ENCODE results near the gene IQUB. TPM values are rescaled to one million over a fixed set of nuclear protein-coding genes. Genes with fewer than 3 reads are reported as not detected.

IQUB gene
- total RNA-seq, 1 experiment from 2014 or later: 0.77 TPM

DNA sequence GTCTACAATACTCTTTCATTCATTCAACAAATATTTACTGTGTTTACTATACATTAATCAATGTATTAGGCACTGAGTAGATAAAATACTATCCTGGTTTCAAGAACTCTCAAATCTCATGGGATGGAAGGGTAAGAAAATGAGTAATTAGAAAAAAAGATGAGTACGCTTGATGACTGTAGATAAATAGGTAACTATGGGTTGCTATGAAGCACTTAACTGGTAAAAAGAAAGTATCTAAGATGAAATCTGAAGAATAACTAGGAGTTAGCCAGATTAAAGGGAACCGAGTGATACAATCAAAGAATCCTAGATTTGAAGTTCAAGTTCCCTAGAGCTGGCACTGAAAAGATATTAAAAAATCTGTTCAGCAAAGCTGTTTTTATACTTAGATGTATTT, 62.1 kb downstream of the IQUB start (continued):
- TF ChIP-seq, protein P1, sequence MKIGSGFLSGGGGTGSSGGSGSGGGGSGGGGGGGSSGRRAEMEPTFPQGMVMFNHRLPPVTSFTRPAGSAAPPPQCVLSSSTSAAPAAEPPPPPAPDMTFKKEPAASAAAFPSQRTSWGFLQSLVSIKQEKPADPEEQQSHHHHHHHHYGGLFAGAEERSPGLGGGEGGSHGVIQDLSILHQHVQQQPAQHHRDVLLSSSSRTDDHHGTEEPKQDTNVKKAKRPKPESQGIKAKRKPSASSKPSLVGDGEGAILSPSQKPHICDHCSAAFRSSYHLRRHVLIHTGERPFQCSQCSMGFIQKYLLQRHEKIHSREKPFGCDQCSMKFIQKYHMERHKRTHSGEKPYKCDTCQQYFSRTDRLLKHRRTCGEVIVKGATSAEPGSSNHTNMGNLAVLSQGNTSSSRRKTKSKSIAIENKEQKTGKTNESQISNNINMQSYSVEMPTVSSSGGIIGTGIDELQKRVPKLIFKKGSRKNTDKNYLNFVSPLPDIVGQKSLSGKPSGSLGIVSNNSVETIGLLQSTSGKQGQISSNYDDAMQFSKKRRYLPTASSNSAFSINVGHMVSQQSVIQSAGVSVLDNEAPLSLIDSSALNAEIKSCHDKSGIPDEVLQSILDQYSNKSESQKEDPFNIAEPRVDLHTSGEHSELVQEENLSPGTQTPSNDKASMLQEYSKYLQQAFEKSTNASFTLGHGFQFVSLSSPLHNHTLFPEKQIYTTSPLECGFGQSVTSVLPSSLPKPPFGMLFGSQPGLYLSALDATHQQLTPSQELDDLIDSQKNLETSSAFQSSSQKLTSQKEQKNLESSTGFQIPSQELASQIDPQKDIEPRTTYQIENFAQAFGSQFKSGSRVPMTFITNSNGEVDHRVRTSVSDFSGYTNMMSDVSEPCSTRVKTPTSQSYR (CRISPR knock-in tag; IDR thresholded peaks at IDR 0.05): no peak
- TF ChIP-seq, protein P2, sequence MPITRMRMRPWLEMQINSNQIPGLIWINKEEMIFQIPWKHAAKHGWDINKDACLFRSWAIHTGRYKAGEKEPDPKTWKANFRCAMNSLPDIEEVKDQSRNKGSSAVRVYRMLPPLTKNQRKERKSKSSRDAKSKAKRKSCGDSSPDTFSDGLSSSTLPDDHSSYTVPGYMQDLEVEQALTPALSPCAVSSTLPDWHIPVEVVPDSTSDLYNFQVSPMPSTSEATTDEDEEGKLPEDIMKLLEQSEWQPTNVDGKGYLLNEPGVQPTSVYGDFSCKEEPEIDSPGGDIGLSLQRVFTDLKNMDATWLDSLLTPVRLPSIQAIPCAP (CRISPR knock-in tag; IDR thresholded peaks at IDR 0.05): no peak
- TF ChIP-seq RELA (CRISPR knock-in tag; IDR thresholded peaks at IDR 0.05; ENCODE audit: borderline replicate concordance) (no peak), ZNF138 (CRISPR knock-in tag; conservative IDR thresholded peaks at IDR 0.05) (no peak)
- TF ChIP-seq, protein P3, sequence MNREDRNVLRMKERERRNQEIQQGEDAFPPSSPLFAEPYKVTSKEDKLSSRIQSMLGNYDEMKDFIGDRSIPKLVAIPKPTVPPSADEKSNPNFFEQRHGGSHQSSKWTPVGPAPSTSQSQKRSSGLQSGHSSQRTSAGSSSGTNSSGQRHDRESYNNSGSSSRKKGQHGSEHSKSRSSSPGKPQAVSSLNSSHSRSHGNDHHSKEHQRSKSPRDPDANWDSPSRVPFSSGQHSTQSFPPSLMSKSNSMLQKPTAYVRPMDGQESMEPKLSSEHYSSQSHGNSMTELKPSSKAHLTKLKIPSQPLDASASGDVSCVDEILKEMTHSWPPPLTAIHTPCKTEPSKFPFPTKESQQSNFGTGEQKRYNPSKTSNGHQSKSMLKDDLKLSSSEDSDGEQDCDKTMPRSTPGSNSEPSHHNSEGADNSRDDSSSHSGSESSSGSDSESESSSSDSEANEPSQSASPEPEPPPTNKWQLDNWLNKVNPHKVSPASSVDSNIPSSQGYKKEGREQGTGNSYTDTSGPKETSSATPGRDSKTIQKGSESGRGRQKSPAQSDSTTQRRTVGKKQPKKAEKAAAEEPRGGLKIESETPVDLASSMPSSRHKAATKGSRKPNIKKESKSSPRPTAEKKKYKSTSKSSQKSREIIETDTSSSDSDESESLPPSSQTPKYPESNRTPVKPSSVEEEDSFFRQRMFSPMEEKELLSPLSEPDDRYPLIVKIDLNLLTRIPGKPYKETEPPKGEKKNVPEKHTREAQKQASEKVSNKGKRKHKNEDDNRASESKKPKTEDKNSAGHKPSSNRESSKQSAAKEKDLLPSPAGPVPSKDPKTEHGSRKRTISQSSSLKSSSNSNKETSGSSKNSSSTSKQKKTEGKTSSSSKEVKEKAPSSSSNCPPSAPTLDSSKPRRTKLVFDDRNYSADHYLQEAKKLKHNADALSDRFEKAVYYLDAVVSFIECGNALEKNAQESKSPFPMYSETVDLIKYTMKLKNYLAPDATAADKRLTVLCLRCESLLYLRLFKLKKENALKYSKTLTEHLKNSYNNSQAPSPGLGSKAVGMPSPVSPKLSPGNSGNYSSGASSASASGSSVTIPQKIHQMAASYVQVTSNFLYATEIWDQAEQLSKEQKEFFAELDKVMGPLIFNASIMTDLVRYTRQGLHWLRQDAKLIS (CRISPR knock-in tag; IDR thresholded peaks at IDR 0.05; ENCODE audit: borderline replicate concordance): no peak

DNA sequence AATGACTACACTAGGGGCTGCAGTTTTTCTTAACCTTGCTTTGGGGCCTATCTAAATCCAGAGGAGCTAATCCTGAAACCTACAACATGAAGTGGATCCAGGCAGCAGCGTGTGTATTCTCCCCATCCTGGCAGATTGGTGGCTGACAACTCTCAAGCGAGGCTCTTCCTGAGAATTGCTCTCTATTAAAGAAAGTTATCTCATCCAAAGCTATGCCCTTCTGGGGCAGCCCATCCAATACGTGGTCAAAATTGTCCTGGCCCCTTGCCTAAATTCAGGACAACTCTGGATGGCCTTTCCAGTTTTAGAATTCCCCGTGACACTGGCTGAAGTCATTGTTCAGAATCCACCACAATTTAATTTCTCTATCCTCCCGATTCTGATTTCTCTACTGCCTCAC, 66.1 kb downstream of the IQUB start:
- Mint-ChIP-seq H3K9me3 (peaks cover 9% of the 10 kb centered on the region), H3K4me1 (peaks cover 6% of the 10 kb centered on the region), H3K27me3 (ENCODE audit: low read depth) (no peaks in the 10 kb centered on the region), H3K36me3 (no peaks in the 10 kb centered on the region; the same call in 1 of the 2 replicates), H3K4me3 (no peak overlapping the region), H3K27ac (no peak overlapping the region)
- ATAC-seq (no peak), DNase-seq (ENCODE audit: low spot score) (no peak)
- POLR2A ChIA-PET: no interaction called here
- CTCF ChIA-PET: no interaction called here
- TF ChIP-seq, protein P4, sequence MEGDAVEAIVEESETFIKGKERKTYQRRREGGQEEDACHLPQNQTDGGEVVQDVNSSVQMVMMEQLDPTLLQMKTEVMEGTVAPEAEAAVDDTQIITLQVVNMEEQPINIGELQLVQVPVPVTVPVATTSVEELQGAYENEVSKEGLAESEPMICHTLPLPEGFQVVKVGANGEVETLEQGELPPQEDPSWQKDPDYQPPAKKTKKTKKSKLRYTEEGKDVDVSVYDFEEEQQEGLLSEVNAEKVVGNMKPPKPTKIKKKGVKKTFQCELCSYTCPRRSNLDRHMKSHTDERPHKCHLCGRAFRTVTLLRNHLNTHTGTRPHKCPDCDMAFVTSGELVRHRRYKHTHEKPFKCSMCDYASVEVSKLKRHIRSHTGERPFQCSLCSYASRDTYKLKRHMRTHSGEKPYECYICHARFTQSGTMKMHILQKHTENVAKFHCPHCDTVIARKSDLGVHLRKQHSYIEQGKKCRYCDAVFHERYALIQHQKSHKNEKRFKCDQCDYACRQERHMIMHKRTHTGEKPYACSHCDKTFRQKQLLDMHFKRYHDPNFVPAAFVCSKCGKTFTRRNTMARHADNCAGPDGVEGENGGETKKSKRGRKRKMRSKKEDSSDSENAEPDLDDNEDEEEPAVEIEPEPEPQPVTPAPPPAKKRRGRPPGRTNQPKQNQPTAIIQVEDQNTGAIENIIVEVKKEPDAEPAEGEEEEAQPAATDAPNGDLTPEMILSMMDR (IDR thresholded peaks at IDR 0.05): no peak
- TF ChIP-seq TEAD1 (CRISPR knock-in tag; IDR thresholded peaks at IDR 0.05): no peak
- TF ChIP-seq, protein P5, sequence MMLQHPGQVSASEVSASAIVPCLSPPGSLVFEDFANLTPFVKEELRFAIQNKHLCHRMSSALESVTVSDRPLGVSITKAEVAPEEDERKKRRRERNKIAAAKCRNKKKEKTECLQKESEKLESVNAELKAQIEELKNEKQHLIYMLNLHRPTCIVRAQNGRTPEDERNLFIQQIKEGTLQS (CRISPR knock-in tag; conservative IDR thresholded peaks at IDR 0.05): no peak
- TF ChIP-seq, protein P6, sequence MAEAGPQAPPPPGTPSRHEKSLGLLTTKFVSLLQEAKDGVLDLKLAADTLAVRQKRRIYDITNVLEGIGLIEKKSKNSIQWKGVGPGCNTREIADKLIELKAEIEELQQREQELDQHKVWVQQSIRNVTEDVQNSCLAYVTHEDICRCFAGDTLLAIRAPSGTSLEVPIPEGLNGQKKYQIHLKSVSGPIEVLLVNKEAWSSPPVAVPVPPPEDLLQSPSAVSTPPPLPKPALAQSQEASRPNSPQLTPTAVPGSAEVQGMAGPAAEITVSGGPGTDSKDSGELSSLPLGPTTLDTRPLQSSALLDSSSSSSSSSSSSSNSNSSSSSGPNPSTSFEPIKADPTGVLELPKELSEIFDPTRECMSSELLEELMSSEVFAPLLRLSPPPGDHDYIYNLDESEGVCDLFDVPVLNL (CRISPR knock-in tag; IDR thresholded peaks at IDR 0.05; ENCODE audit: borderline replicate concordance, low read depth): no peak
- TF ChIP-seq SMAD3 (CRISPR knock-in tag; IDR thresholded peaks at IDR 0.05; ENCODE audit: borderline replicate concordance): no peak
- TF ChIP-seq JAZF1 (CRISPR knock-in tag; IDR thresholded peaks at IDR 0.05): no peak
- TF ChIP-seq, protein P7, sequence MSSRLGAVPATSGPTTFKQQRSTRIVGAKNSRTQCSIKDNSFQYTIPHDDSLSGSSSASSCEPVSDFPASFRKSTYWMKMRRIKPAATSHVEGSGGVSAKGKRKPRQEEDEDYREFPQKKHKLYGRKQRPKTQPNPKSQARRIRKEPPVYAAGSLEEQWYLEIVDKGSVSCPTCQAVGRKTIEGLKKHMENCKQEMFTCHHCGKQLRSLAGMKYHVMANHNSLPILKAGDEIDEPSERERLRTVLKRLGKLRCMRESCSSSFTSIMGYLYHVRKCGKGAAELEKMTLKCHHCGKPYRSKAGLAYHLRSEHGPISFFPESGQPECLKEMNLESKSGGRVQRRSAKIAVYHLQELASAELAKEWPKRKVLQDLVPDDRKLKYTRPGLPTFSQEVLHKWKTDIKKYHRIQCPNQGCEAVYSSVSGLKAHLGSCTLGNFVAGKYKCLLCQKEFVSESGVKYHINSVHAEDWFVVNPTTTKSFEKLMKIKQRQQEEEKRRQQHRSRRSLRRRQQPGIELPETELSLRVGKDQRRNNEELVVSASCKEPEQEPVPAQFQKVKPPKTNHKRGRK (CRISPR knock-in tag; IDR thresholded peaks at IDR 0.05; ENCODE audit: borderline replicate concordance): no peak
- no peak for TF ChIP-seq MXD4 (CRISPR knock-in tag; IDR thresholded peaks at IDR 0.05; ENCODE audit: borderline replicate concordance)
